Left forelimb (tissue), 1 donor: ENCODE results near the gene SRM.
"Not testable (repeated sequence)": the region's sequence is repeated elsewhere in the genome, so short reads cannot be mapped to it uniquely, and the experiment has no call there.

Experiments used
- DNase-seq: peaks from one replicate; pipeline ENCODE4 v3.0.0-alpha.2; 2018; ENCODE audit warnings: low spot score

The SRM gene

DNA sequence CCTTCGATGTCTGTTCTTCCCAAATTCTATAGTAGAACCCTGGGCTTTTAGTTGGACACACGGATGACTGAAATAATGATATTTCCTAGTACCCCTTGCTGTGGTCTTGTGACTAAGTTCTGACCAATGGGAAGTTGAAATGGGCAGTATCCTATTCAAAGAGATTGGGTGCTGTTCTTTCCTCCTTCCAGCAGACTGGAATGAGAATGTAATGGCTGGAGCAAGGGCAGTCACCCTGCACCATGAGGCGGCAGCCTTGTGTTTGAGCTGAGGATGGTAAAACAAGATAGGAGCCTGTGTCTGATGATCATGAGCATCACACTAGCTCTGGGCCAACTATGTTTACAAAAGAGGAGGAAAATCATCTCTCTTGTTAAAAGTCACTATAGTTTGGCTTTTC lies 5.1 kb upstream of the SRM start:
- no peak for DNase-seq

DNA sequence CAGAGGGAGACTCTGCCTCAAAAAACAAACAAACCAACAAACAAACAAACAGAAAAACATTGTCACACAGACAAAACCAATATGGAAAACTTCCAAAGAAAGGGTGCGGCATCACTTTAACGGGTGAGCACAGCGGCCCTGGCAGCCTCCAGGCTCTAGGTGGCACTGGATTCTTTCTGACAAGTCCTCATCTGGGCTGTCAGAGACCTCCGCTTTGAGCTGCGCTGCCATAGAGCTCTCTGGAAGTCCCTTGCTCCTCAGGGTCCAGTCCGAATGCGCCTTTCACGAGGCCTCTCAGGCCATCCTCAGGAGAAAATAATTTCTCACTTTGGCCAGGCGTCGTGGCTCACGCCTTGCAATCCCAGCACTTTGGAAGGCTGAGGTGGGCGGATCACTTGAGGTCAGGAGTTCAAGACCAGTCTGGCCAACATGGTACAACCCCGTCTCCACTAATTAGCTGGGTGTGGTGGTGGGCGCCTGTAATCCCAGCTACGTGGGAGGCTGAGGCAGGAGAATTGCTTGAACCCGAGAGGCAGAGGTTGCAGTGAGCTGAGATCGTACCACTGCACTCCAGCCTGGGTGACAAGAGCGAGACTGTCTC lies 4.2 kb upstream of the SRM start:
- DNase-seq: not testable (repeated sequence)

DNA sequence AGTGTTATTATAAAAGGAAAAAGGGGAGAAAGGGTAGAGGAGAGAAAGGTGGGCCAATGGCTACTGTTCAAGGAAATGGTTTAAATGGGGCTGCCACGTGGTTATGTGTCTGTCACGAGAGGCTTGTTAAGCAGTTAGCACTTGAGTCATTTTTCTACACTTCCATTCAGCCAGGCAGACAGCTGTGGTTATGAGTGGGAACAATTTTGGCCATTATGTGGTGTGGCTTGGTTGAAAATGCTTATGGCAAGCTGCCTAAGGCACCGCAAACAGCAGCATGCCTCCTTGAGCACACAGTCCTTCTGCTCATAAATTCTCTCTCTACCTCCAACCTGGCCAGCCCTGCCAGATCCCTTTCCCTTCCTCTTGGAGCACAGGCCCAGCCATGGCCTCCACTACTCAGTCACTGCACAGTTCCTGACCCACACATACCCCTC lies 3.2 kb upstream of the SRM start:
- DNase-seq: no peak

DNA sequence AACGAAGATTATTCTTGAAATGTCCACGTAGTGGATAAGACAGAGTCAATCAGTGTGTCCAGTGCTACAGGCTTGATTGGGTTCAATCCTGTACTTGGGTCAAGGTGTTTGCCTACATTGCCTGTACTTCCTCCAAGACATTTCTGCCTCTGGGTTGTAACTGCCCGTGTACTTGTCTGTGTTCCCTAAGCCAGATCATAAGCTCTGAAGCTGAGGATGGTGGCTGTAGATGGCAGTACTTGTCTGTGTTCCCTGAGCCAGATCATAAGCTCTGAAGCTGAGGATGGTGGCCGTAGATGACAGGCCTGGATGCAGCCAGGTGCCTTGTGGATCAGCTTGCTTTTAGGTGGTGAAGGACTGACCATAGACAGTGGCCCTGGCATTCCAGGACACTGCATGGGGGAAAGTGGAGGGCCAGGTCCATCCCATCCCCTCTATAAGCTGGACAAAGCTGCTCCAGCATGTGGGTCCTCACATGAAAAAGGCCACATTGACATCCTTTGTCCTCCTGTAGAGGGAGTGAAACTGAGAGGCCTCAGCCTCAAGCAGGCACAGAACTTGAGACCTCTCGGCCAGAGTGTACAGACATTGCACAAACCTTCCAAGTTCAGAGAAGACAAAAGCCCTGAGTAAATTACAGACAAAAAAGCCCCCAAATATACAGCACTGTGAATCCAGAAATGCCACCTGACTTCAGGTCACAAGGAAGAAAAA lies 2.0 kb upstream of the SRM start:
- no peak for DNase-seq

DNA sequence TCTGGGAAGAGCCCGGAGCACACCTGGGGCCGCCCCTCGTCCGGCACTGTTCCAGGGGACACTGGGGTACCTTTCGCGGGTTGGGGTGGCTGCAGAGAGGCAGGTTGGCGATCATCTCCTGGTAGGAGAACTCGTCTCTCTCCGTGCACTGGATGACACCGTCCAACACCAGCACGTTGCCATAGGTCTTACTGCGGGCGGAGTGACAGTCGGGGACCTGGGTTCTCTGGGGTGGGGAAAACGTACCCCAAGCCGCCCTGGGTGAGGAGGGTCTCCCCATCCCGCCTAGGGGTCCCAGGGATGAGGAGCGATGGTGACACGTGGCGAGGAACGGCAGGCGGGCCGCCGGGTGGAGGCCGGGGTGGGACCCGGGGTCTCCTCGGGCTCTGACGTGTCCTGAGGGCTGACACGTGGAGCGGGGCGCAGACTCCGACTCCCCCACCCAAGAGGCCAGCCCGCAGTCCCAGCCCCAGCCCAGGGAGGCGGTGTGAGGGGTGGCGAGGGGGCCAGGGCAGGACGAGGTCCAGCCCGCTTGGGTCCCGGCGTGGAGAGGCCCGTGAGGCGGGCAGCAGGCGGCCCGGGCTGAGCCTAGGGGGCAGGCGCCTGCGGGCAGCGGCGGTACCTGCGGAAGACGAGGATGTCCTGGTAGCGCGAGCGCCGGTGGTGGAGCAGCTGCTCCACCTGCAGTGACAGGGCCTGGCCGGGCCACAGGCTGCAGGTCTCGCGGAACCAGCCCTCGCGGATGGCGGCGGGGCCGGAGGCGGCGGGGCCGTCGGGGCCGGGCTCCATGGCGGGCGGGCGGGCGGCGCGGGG lies 457 bp downstream of the SRM start:
- no peak for DNase-seq

DNA sequence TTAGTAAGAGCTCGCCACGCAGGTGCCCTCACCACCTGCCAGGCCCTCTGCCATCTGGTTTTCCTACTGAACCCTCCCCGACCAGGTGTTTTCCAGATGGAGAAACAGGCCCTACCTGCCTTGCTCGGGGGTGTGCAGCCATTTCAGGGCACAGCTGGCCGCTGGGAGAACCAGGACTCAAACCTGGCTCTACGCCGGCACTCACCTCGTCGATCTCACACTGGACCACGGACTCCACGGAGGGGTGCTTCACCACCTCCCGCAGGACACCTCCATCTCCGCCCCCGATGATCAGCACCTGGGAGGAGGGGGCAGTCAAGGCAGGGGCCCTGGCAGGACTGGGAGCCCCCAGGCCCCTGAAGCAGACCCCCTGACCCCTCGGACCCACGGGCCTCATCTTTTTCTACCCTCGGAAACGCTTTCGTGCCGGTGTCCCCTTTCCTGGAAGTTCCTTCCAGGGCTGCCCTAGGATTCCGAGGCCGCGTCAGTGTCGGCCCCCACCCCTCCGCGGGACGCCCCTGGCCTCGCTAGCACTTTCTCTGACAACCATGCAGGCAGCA lies 1.1 kb downstream of the SRM start:
- DNase-seq: no peak

DNA sequence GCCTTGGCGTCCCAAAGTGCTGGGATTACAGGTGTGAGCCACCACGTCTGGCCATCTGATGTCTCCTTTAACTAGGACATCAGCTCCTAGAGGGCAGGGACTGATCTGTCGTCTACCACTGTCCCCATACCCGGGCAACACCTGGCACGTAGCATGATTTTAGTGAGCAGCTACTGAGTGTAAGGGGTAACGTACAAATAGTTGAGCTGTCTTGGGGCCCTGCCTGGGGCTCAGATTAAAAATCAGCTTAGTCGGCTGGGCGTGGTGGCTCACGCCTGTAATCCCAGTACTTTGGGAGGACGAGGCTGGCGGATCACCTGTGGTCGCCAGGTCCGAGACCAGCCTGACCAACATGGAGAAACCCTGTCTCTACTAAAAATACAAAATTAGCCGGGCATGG lies 1.8 kb downstream of the SRM start:
- no peak for DNase-seq

DNA sequence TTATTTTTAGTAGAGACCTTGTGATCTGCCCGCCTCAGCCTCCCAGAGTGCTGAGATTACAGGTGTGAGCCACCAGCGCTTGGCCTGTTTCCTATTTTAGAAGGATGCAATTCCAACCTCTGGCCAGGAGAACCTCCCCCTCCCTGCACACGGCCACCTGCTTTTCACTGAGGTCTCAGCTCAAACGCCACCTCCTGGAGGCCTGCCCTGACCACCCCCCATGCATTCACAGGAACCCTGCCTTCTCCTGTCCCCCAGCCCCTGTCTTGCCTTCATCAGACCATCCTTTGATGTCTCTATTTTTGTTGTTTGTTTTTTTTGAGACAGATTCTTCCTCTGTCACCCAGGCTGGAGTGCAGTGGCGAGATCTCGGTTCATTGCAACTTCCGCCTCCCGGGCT lies 2.3 kb downstream of the SRM start:
- no peak for DNase-seq

DNA sequence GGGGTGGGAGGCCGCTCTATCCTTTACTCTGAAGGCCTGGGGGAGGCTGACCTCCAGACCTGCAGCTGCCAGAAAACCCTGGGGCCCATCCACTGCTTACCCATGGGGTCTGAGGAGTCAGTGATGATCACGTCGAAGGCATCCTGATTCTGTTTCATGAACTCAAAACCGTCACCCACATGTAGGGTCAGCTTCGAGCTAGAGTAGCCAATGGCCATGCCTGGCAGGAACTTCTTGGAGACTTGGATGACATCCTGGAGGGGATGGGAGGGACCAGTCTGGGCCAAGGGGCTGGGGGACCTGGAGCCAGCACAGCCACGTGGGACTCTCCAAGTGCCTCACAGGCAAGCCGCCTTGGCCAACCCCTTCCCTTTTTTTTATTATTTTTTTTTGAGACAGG lies 3.3 kb downstream of the SRM start:
- no peak for DNase-seq

DNA sequence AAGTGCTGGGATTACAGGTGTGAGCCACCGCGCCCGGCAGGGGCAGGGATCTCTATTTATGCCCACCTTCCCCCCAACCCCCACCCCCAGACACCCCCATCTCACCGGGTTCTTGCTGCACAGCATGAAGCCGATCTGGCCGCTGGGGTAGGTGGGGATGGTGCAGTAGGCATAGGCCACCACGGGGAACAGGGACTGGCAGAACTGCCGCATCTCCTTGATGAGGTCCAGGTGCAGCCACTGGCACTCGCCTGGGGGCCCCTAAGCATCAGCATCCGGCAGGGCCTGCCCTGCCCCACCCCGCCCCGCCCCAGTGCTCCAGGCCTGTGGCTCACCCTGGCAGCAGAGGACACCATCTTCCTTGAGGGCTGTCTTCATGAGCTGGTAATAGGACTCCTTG lies 4.1 kb downstream of the SRM start:
- DNase-seq: no peak

DNA sequence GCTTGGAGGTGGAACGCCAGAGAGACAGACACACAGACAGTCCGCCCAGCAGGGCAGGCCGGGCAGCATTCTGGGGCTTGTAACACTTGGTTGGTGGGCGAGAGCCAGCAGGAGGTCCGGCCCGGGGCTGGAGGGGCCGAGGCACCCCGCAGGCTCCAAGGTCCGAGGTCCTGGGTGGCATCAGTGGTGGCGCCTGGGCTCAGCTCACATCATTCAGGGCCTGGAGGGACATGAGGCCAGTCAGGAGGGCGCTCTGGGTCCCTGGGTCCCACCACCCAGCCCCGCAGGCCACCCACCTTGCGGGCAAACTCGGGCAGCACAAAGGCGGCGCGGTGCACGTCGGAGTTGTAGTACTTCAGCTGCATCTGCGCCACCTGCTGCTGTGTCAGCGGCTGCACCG lies 5.2 kb downstream of the SRM start:
- DNase-seq: no peak

DNA sequence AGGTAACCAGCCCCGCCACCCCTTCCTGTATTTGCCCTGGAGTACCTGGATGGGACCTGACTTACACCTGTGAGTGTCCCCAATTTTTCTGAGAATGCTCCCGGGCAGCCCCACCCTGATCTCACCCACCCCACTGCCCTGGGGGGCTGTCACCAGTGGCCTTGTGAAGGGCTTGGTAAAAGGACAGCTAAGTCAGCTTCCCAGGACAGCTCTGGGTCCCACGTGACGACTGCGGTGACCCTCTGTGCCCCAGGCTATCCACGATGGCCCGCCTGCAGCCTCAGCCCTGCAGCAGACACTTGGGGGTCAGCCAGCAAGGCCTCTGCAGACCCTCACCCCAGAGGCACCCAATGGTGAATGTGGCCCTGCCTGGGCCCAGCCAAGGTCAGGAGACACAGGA lies 5.6 kb downstream of the SRM start:
- DNase-seq: no peak

DNA sequence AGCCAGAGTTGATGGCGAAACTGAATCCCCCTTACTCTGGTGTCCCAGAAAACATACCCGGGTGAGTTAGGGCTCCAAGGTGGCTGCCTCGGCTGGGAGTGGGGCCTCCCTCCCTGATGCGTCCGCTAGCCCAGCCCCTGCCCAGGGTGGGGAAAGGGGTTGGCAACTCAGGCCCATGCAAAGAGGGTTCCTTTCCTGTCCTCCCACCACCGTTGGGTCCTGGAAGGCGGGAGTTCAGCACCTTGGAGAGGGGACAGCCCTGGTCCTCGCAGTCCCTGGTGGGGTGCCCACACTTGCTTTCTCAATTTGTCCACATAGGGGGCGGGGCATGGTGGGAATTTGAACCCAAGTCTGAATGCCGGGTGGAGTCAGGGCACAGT lies 6.1 kb downstream of the SRM start:
- no peak for DNase-seq

DNA sequence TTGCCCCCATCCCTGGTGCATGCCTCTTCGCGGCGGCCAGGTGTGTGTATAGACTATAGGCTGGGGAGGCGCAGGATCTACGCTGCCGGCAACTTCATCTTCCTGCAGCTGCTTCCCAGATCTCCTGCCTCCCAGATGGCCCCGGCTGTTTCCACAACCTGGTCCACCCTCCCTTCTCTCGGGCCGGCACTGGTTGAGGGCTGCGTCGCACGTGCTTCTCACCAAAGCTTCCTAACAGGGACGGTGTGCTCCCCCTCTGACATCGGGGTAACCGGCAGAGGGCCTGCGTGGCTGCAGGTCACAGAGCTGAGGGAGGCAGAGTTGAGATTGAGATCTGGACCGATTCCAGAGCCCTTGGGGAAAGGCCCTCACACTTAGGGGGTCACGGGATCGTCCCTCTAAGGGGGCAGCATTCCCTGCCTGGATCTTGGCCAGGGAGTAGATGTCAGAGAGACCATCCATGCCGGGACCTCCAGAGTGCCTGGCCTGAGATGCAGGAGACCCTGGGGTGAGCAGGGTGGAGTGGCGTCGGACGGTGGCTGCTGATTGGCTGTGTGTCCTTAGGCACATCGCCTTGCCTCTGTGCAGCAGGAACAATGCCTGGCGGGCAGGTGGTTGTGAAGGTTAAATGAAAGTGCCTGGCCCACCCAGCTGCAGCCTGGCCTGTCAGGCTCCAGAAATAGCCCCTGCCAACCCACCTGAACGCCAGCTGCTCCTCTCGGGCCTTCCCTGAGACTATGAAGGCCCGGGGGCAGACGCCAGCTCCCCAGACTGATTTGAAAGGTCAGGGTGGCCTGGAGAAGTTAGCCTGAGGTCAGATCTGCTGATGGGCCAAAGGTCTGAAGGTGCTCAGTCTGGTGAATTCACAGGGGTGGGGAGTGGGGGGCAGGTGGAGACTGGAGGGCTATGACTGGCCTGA lies 6.7 kb downstream of the SRM start:
- DNase-seq: no peak

DNA sequence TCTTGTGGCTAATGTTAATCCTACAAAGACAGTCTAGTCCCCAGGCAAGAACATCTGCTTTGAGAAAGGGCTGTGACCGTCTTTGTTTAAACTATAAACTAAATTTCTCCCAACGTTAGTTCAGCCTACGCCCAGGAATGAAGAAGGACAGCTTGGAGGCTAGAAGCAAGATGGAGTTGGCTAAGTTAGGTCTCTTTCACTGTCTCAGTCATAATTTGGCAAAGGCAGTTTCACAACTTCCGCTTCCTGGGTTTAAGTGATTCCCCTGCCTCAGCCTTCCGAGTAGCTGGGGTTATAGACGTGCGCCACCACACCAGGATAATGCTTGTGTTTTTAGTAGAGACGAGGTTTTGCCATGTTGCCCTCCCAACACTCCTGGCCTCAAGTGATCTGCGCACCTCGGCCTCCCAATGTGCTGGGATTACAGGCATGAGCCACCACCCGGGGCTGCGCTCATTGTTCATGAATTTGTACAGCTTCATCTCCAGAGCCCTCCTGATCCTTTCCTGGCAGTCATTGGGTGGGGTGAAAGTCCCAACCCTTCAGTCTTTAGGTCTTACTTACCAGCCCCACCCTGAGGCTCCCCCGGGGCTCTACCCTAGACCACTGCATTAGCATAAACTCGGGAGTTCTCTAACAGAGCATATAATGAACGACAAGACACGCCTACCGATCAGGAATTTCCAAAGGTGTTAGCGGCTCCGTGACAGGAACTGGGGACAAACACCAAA lies 7.9 kb downstream of the SRM start:
- no peak for DNase-seq

DNA sequence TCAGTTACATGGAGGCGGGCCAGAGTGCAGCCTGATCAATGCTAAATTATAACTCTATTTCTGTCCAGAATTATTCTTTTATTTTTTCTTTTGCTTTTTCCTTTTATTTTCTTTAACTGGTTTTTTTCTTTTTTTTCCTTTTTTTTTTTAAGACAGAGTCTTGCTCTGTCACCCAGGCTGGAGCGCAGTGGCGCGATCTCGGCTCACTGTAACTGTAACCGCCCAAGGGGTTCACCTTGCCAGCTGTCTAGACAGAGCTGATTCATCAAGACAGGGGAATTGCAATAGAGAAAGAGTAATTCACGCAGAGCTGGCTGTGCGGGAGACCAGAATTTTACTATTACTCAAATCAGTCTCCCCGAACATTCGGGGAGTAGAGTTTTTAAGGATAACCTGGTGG lies 8.7 kb downstream of the SRM start:
- not testable (repeated sequence) for DNase-seq

DNA sequence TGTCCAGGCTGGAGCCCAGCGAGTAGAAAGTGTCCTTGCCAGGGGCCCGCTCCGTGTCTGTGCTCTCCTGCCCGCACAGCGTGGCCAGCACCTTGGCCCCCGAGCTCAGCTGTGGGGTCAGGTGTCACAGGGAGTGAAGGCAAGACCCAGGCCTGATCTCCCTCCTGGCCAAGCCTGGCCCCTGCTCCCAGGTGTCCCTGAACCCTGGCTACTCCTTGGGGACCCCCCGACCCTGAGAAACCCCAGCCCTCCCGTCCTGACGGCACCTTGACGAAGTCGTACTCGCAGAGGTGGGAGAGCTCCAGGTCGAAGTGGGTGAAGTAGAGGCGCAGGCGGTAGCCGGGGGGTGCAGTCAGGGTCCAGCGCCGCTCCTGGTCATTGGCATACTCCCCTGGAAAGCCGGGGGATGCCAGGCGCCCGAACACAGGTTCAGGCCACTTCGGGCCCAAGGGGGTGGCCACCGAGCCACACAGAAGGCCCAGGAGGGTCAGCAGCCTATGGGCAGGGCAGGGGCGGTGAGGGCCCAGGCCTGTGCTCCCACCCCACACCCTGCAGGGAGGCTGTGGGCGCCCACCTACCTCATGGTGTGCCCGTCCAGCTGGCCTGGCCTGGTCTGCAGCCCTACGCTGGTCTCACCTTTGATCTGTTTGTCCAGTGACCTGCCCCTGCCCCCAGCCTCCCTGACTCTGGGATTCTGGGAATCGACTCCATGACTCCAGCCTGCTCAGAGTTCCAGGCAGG lies 13.0 kb downstream of the SRM start, which contains the start of gene MASP2:
TSS of gene MASP2 (minus strand) at position 615 of the 741 bp plus-strand sequence. CDS start at position 583, 32 bp downstream.
- DNase-seq: no peak

DNA sequence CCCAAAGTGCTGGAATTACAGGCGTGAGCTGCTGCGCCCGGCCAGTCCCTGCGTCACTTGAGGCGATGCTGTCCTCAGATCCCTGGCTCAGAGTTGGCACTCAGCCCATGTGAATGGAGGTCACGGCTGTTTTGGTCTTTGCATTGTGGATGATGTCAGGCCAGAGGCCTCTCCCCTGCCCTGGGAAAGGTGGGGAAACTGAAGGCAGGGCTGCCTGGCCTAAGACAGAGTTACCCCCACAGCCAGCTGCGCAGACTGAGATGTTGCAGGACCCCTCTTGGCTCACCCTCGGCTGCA lies 13.6 kb downstream of the SRM start:
- no peak for DNase-seq

DNA sequence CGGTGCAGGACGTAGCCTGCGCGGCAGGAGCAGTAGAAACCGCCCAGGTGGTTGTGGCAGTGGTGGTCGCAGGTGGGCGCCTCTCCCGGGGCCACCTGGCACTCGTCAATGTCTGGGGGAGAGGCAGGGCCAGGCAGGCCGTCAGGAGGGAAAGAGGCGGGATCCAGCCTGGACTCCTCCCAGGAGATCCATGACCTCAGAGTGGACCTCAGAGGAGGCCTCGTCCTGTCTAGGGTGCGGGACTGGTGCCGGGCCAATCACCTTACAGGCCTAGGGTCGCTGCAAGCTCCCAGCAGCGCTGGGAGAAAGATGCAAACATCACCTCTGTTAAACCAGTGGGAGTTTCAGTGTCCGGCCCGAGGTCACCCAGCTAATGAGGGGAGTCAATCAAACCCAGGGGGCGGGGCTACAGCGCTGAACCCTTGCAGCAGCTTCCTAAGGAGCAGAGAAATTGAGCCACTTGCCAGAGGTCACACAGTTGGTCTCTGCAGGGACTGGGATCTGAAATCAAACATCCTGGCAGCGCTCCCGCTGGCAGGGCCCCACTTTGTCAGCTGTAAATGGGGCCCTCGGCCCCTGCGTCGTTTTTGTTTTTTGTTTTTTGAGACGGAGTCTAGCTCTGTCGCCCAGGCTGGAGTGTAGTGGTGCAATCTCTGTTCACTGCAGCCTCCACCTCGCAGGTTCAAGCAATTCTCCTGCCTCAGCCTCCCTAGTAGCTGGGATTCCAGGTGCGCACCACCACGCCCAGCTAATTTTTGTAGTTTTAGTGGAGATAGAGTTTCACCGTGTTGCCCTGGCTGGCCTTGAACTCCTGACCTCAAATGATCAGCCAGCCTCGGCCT lies 14.2 kb downstream of the SRM start:
- no peak for DNase-seq
